Common myeloid progenitor, CD34-positive (primary cell): ENCODE results near the gene VSIG10L.

Experiments
- CTCF ChIA-PET: fragments of 350-600 bp; sonication (Branson Sonifier 250); formaldehyde crosslinking; loops from one replicate; lab custom pipeline; 2021; ENCODE audit warnings: antibody characterized with exemption; lab: Charles Lee
- POLR2A ChIA-PET: fragments of 350-600 bp; sonication (Branson Sonifier 250); formaldehyde crosslinking; loops from one replicate; lab custom pipeline; 2021; ENCODE audit warnings: antibody characterized with exemption; lab: Charles Lee
- DNase-seq, 3 donors: peaks; one replicate each; pipeline versions ENCODE4 v3.0.0 to v3.0.0-alpha.2; 2013
- H3K27ac ChIP-seq, 2 experiments: 1 replicate in 1 of 2; 2 replicates in 1 of 2; pipeline ENCODE4 v1.7.0; 2013; ENCODE audit warnings: inconsistent platforms in 2 of 2, low read length in 2 of 2, mild to moderate bottlenecking in 2 of 2, low read depth in 1 of 2, moderate library complexity in 1 of 2; ENCODE audit not compliant: severe bottlenecking in 2 of 2, insufficient read depth in 1 of 2, poor library complexity in 1 of 2
- H3K27me3 ChIP-seq, 5 experiments: replicated peaks in 2 of 5; 1 replicate in 3 of 5; 2 replicates in 2 of 5; pipeline versions ENCODE4 v1.6.1 to v1.7.0; 2013; ENCODE audit warnings: low read length in 4 of 5, mild to moderate bottlenecking in 2 of 5, moderate library complexity in 2 of 5, inconsistent platforms in 1 of 5; ENCODE audit not compliant: insufficient read depth in 5 of 5, control insufficient read depth in 4 of 5
- H3K36me3 ChIP-seq, 4 experiments: 1 replicate in 2 of 4; 2 replicates in 2 of 4; pipeline versions ENCODE4 v1.6.1 to v1.7.0; 2013; ENCODE audit warnings: low read length in 3 of 4, control low read depth in 1 of 4, mild to moderate bottlenecking in 1 of 4; ENCODE audit not compliant: control insufficient read depth in 4 of 4, insufficient read depth in 4 of 4
- H3K4me1 ChIP-seq, 4 experiments: 1 replicate in 3 of 4; 2 replicates in 1 of 4; pipeline versions ENCODE4 v1.6.1 to v1.7.1; 2013; ENCODE audit warnings: low read length in 3 of 4, mild to moderate bottlenecking in 3 of 4, control low read depth in 1 of 4, inconsistent platforms in 1 of 4, moderate library complexity in 1 of 4; ENCODE audit not compliant: control insufficient read depth in 4 of 4, insufficient read depth in 4 of 4; ENCODE audit errors: control extremely low read depth in 1 of 4
- H3K4me3 ChIP-seq, 7 experiments: 1 replicate in 4 of 7; 2 replicates in 3 of 7; pipeline versions ENCODE4 v1.5.1 to v1.7.0; 2013; ENCODE audit warnings: mild to moderate bottlenecking in 7 of 7, low read length in 6 of 7, moderate library complexity in 6 of 7, inconsistent platforms in 2 of 7, low read depth in 2 of 7, control low read depth in 1 of 7; ENCODE audit not compliant: insufficient read depth in 4 of 7, control insufficient read depth in 1 of 7; ENCODE audit errors: extremely low read depth in 1 of 7
- H3K9me3 ChIP-seq, 5 experiments: 1 replicate in 4 of 5; 2 replicates in 1 of 5; pipeline versions ENCODE4 v1.6.1 to v1.7.1; 2013; ENCODE audit warnings: low read length in 4 of 5, mild to moderate bottlenecking in 2 of 5, inconsistent platforms in 1 of 5, low read depth in 1 of 5, moderate library complexity in 1 of 5; ENCODE audit not compliant: control insufficient read depth in 4 of 5, insufficient read depth in 2 of 5; ENCODE audit errors: control extremely low read depth in 1 of 5
- WGBS: methylation state at CpG from one replicate; pipeline ENCODE4 v1.1.5; 2013; ENCODE audit not compliant: insufficient coverage; 5-methylcytosine and 5-hydroxymethylcytosine counted together

VSIG10L gene

DNA sequence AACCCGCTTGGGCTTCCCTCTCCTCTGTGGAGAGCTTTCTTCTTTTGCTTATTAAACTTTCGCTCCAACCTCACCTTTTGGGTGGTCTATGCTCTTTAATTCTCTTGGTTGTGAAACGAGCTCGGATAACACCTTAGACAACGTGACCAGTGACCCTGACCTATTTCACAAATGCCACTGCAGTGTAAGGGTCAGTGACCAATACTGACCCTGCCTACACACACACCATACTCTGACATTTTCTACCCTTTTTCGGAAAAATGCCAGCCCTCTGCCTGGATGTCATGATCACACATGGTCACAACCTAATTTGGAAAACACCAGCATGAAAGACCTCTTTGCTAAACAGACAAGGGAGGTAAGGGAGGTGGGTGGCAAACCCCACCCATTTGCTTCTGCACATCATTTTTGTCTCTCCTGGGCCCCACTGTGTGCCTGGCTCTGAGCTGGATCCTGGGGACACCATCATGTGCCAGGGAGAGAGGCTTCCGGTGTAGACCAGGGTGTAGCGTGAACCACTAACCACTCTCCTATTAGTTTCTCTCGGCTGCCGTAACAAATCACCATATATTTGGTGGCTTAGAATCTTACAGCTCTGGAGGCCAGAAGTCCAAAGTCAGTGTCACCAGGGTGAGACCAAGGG lies 14.3 kb upstream of the VSIG10L start:
- no peak overlapping the region for H3K27ac ChIP-seq
- POLR2A ChIA-PET, result no interaction called here
- CTCF ChIA-PET, result interaction anchor here (1.2 to 1.6 kb wide), 2 partner anchors 11 to 13 kb away, joined by 3 read pairs; no protein-coding TSS in a partner anchor
- H3K9me3 ChIP-seq, result no peaks in the 10 kb centered on the region
- no peaks in the 10 kb centered on the region for H3K4me1 ChIP-seq
- no peak overlapping the region for H3K4me3 ChIP-seq
- DNase-seq, result no peak
- 85% methylated on average over 4 of the region's 10 CpGs for WGBS
- no peaks in the 10 kb centered on the region for H3K27me3 ChIP-seq
- peaks cover 3 to 27% (median 16%) of the 10 kb centered on the region in 4 experiments for H3K36me3 ChIP-seq

DNA sequence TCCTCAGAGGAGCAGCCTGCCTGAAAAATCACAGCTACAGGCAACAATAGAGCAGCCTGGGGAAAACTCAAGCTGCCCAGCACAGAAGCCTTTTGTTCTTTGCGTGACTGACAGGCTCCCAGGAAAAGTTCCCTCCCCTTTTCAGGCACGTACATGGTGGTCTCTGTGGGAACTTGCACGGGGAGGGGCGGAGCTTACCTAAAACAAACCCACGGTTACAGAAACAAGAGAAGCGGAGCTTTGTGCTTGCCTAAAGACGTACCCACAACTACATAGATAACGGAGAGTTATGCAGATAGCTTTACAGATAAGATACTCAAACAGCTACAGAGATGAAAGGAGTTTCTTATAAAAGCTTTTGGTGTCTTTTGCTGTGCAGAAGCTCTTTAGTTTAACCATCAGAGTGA lies 12.8 kb upstream of the VSIG10L start:
- Histone ChIP-seq H3K4me1 (no peaks in the 10 kb centered on the region), H3K4me3 (no peak overlapping the region), H3K9me3 (no peaks in the 10 kb centered on the region), H3K27ac (no peak overlapping the region), H3K36me3 (peaks cover 3 to 40% (median 25%) of the 10 kb centered on the region in 4 experiments), H3K27me3 (no peaks in the 10 kb centered on the region)
- WGBS, result 86% methylated on average over 4 of the region's 8 CpGs
- CTCF ChIA-PET, result interaction anchor here (1.1 kb wide), 1 partner anchor 8 kb away, joined by 3 read pairs; no protein-coding TSS in a partner anchor
- no peak for DNase-seq
- POLR2A ChIA-PET, result interaction anchor here (0.8 kb wide), 1 partner anchor 11 kb away, joined by 3 read pairs; the partner anchor contains the start of gene ETFB

DNA sequence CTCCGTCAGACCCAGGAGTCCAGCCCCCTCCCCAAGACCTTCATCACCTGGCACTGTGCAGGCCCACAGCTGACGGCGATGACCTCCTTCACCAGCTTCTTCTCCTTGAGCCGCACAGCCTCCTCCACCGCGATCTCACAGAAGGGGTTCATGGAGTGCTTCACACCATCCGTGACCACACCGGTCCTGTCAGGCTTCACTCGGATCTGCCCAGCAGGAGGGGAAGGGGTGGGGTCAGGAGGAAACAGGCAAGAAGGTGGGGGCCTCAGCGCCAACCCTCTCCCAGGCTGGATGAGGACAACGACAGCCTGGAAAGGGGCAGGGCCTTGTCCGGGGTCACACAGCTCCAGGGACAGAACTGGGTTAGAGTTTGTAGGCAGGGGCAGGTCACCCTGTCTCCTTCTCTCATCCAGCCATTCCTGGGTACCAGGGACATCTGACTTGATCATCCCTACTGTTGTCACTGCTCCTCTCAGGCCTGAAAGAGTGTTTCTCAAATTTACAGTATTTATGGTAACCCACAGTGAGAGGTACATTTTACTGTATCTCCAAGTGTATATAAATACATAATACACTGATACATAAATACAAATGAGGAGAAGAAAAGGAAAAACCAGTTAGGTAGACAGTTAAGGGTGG lies 12.3 kb upstream of the VSIG10L start:
- Histone ChIP-seq H3K36me3 (peaks cover 3 to 43% (median 25%) of the 10 kb centered on the region in 4 experiments), H3K4me3 (no peak overlapping the region), H3K27ac (no peak overlapping the region), H3K4me1 (no peaks in the 10 kb centered on the region), H3K9me3 (no peaks in the 10 kb centered on the region), H3K27me3 (no peaks in the 10 kb centered on the region)
- ChIA-PET POLR2A (no interaction called here), CTCF (interaction anchor here (1.1 kb wide), 1 partner anchor 8 kb away, joined by 3 read pairs; no protein-coding TSS in a partner anchor)
- 99% methylated on average over 8 of the region's 12 CpGs for WGBS
- DNase-seq, result no peak

DNA sequence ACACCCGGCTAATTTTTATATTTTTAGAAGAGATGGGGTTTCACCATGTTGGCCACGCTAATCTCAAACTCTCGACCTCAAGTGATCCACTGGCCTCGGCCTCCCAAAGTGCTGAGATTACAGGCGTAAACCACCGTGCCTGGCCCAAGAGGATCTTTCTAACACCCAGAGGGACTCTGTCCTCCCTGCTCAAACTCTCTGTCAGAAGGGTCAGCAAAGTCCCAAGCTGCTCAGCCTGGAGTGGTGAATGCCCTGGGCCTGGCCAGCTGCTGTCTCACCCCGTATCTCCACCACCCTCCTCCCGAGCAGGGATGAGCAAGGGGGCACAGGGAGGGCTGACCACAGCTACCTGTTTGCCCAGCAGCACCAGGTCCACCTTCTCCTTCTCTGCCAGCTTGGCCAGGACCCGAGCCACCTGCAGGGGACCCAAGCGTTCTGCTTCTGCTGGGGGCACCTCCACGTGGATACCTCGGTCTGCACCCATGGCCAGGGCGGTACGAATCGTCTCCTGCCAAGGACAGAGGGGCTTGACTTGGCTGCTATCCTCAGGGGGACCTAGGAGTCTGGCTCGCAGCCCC lies 10.9 kb upstream of the VSIG10L start:
- Histone ChIP-seq H3K36me3 (peaks cover 3 to 43% (median 24%) of the 10 kb centered on the region in 4 experiments), H3K27ac (no peak overlapping the region), H3K4me1 (no peaks in the 10 kb centered on the region), H3K4me3 (no peak overlapping the region), H3K27me3 (no peaks in the 10 kb centered on the region), H3K9me3 (no peaks in the 10 kb centered on the region)
- ChIA-PET POLR2A (no interaction called here), CTCF (interaction anchor here (3.2 kb wide), 1 partner anchor 12 kb away, joined by 11 read pairs; the partner anchor contains the start of gene VSIG10L)
- WGBS, result 96% methylated on average over 11 of the region's 16 CpGs
- no peak for DNase-seq

DNA sequence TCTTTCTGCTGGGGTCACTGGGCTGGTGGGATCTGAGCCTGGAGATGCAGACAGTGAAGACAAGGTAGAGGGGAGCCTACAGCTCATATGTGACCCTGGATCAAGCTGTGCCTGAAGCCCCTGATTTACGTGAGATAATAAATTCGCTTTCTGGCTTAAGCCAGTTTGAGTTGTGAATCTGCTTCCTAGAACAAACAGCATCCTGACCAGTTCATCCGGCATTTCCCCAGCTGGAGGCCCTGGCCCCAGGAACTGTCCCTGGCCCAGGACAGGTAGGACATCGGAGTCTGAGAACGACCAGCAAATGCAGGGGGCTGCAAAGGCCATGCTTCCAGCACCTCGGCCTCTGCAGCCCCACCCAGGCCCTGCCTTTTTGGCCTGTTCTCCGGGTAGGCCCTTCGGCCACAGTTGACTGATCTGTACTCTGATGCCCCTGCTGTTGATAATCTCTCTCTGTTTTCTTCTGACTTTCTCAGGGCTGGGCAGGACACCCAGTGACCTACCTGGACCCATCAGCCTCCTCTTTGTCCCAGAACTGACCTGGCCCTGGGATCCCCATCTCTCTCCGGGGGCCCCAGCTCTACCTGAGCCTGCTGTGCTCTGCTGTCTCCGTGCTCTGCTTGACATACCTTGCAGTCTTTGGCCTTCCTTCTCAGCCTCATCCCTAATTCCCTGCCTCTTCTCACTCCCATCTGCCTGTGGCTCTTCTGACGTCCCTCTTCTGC lies 9.5 kb upstream of the VSIG10L start:
- Histone ChIP-seq H3K4me1 (no peaks in the 10 kb centered on the region), H3K9me3 (no peaks in the 10 kb centered on the region), H3K4me3 (no peak overlapping the region), H3K27me3 (no peaks in the 10 kb centered on the region), H3K36me3 (peaks cover 6 to 55% (median 31%) of the 10 kb centered on the region in 4 experiments), H3K27ac (peak overlapping the region in 1 of 2 experiments; percentile 72)
- POLR2A ChIA-PET, result no interaction called here
- WGBS, result 96% methylated on average over 11 of the region's 11 CpGs
- CTCF ChIA-PET, result interaction anchor here (0.8 to 3.2 kb wide), 3 partner anchors 11 to 88 kb away, joined by 3 to 11 read pairs (median 4); partner anchors contain the start of gene VSIG10L
- DNase-seq, result no peak

DNA sequence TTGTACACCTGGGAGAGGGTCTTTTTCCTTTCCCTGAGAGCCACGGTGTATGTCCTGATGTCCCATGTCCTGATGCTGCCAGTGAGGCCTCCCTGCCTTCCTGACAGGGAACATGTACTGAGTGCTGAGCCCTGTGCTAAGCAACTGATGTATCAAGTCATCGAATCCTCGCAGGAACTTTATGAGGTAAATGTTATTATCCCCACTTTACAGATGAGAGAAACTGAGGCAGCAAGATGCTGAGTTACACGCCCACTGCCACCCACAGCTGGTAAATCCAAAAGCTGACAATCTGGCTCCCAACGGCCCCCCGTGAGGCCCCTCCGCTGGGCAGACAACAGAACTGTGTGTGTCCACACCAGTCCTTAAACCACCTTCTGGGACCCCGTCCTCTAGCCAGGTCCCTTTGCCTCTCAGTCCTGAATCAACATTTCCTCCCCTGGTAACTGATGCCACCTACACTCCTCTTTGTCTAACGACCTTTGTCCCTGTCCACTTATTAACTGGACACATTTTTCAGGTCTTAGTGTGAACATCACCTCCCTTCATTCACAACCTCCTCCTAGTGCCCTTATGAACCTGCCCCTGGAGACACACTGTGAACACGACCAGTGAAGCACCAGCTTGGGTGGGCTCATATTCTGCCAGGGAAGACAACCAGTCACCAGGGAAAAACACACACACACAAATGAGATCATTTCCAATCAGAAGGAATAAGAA lies 5.4 kb upstream of the VSIG10L start:
- no peaks in the 10 kb centered on the region for H3K4me1 ChIP-seq
- ChIA-PET CTCF (no interaction called here), POLR2A (no interaction called here)
- no peak overlapping the region for H3K4me3 ChIP-seq
- no peaks in the 10 kb centered on the region for H3K27me3 ChIP-seq
- H3K27ac ChIP-seq, result no peak overlapping the region
- no peaks in the 10 kb centered on the region for H3K9me3 ChIP-seq
- no peak for DNase-seq
- peaks cover 5 to 59% (median 36%) of the 10 kb centered on the region in 4 experiments for H3K36me3 ChIP-seq
- WGBS, result 95% methylated on average over 10 of the region's 10 CpGs
